Tibial nerve (tissue), 3 donors: ENCODE results near the gene ICE2.

Experiments used
- POLR2A ChIP-seq, 2 donors: fragments of 450-650 bp; IDR thresholded peaks; one replicate each; pipeline ENCODE4 v1.6.1; 2017; ENCODE audit warnings: antibody characterized with exemption in 2 of 2, mild to moderate bottlenecking in 2 of 2, moderate library complexity in 2 of 2
- TF ChIP-seq, protein P1 (sequence below), 5 experiments: fragments of 200-600 bp in 3 of 5; fragments of 450-650 bp in 2 of 5; sonication (generic) in 3 of 5; IDR thresholded peaks; one replicate each; pipeline ENCODE4 v1.5.1; 2016 to 2019; ENCODE audit warnings: antibody characterized with exemption in 5 of 5, mild to moderate bottlenecking in 3 of 5, moderate library complexity in 2 of 5

DNA sequence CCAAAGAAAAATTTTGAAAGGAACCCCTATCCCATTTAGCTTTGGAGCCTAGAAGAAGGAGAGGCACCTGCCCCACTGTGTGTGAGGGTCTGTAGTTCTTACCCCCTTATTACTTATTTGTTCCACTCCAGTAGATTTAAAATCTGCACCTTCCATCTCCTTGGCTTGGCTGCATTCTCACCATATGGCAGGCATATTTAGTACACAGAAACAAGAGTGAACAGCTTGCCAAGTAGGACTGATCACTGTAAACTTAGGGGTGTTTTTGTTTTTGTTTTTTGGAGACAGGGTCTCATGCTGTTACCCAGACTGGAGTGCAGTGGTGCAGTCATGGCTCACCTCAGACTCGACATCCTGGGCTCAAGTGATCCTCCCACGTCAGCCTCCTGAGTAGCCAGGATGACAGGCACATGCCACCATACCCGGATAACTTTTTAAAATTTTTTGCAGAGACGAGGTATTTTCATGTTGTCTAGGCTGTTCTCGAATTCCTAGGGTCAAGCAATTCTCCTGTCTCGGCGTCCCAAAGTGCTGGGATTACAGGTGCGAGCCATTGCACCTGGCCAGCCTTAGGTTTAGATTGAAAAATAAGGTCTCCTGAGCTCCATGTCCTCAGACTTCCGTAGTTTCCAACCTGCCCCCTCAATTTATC is 67.0 kb downstream of the ICE2 start:
- TF ChIP-seq, protein P1, sequence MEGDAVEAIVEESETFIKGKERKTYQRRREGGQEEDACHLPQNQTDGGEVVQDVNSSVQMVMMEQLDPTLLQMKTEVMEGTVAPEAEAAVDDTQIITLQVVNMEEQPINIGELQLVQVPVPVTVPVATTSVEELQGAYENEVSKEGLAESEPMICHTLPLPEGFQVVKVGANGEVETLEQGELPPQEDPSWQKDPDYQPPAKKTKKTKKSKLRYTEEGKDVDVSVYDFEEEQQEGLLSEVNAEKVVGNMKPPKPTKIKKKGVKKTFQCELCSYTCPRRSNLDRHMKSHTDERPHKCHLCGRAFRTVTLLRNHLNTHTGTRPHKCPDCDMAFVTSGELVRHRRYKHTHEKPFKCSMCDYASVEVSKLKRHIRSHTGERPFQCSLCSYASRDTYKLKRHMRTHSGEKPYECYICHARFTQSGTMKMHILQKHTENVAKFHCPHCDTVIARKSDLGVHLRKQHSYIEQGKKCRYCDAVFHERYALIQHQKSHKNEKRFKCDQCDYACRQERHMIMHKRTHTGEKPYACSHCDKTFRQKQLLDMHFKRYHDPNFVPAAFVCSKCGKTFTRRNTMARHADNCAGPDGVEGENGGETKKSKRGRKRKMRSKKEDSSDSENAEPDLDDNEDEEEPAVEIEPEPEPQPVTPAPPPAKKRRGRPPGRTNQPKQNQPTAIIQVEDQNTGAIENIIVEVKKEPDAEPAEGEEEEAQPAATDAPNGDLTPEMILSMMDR (IDR thresholded peaks at IDR 0.05): no peak
- no peak for TF ChIP-seq POLR2A (IDR thresholded peaks at IDR 0.05)
